CD4-positive, alpha-beta T cell treated with Interleukin-15 for 1 hour (primary cell): Measurements from ENCODE around the gene ASTL.
"Not testable (repeated sequence)": the region's sequence is repeated elsewhere in the genome, so short reads cannot be mapped to it uniquely, and the experiment has no call there.

Experiments
- DNase-seq: peaks from one replicate; pipeline ENCODE4 v3.0.0-alpha.2; 2020

The ASTL gene

DNA sequence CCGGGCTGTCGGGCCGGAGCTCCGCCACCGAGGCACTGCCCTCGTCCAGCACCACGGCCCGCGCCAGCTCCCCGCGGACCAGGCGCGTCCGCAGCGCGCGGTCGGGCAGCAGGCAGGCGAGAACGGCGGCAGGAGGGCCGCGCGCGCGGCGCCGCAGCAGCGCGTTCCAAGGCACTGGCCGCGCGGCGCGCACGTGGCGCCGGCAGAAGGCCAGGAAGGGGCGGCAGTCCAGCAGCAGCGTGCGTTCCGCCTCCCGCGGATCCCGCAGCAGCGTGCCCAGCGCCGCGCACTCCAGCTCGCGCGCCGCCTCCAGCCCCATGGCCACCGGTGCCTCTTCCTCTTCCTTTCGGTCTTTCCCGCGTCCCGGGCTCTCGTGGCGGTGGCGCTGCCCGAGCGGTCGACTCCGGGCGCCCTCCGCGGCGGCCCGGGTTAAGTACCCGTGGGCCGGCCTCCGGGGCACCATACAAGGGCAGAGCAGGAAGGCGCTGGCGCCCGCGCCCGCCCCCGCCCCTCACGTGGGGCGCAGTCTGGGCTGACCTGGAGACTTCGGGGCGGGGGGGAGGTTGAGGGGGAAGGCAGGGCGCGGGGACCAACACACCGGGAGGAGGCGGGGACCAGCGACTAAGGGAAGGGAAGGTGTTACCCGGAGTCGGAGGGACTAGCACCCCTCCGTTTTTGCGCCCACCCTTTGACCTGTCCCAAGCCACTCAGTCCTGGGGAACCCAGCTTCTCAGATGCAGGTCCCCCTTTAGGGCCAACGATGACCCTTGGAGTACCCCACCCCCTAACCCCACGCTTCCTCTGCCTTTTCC, 6.9 kb upstream of the ASTL start, which contains the start of gene DUSP2:
Gene DUSP2 (minus strand): TSS at position 405 of the 812 bp plus-strand sequence. CDS start 86 bp downstream, at position 319.
- peak; percentile 97 for DNase-seq

DNA sequence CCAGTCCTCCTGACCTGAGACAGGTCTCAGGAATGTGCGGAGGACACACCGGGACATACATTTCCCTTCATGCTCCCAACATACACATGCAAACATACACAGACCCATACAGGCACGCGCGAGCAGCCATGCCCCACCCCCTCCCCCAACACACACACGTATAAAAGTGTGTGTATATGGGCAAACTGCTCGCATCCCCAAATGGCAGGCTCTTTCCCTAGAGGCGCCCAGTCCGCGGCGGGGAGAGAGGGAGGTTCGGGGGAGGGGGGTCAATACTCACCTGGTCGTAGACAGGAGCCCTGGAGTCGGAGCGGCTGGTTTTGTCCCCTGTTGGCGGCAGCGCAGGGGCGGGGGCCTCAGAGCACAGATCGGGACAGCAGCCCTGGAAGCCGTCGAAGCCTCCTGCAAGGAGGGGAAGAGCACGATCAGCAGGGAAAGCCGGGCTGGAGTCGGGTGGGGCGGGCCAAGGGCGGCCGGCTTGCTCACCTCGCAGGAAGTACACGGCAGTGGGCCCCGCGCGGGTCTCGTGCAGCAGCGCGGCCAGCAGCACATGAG, 6.3 kb upstream of the ASTL start:
- peak; percentile 44 for DNase-seq

DNA sequence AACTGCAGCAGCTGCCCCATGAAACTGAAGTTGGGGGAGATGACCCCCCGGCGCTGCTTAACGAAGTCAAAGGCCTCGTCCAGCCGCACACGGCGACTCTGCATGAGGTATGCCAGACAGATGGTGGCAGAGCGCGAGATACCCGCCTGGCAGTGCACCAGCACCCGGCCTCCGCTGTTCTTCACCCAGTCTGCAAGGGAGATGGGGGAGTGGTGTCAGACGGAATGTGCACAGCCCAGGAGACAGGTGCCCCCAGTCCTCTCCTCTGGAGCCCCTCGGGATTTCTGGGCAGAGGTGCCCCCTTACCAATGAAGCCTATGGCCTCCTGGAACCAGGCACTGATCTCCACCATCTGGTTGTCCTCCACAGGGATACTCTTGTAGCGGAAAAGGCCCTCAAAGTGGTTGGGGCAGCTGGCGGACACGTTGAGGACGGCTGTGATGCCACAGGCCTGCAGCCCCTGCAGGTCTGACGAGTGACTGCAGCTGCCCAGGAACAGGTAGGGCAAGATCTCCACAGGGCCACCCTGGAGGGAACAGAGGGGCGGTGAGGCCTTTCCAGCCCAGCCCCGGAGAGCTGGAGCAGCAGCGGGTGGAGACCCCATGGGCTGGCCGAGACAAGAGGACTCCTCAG, 5.7 kb upstream of the ASTL start:
- DNase-seq = peak; percentile 36

DNA sequence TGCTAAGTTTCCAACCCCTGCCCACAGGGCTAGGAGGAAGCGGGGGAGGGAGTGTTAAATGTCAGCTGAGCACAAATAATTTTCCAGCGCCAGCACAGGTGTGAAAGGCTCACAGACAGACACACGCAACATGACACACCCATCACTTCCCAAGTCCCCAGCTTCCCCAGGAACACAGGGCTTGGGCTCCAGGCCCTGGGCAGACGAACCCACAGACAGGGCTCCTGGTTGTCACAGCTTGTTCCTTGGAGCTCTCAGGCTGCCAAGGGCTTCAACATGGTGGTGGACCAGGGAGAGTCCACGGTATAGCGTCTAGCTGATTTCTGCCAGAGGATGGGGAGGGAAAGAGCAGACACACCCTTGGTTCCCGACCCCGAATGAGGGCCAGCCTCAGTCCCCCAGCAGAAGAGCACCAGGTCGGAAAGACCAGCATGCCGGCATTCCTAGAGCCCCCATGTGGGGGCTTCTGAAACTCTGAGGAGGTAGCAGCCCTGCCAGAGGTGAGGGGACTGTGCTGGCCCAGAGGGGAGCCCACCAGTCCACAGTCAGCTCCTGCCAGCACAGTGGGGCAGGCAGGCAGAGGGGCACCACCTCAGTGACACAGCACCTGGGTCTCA, 5.0 kb upstream of the ASTL start:
- DNase-seq = peak; percentile 24

DNA sequence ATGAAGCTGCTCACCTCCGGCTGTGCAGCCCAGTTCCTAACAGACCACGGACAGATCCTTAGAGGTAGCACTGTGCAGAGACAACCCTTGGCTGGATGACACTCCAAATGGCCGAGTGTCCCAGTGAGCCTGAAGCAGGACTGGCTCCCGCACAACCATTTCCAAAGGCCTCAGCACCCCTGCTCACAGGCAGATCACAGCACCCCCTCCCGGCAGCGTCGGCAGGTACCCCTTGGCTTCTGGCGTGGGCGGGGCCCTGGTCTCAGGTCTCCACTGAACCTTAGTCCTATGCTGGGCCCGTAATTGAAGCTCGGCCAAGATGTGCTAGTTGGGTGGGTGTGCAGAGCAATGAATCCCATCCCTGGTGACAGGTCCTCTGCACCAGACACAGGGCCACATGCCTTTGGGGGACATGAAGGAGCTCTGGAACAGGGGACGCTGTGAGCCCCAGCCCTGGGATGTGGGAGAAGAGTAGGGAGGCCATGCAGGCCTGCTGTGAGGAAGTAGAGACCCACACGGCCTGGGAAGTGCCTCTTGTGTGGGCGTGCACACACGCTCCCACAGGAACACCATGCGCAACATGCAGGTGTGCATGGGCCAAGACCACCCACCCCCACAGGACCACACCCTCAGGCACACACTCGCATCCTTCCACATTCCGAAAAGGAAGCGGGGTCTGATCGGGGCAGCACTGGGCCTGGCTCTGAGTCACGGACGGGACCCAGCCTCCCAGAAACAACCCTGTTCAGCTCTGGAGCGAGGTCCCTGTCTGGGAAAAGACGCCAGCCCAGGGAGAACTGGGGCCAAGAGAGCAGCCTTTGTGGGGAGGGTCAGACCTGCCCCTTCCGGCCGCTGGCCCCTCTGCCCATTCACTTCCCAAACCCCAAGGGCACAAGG, 4.2 kb upstream of the ASTL start:
- peak; percentile 80 for DNase-seq

DNA sequence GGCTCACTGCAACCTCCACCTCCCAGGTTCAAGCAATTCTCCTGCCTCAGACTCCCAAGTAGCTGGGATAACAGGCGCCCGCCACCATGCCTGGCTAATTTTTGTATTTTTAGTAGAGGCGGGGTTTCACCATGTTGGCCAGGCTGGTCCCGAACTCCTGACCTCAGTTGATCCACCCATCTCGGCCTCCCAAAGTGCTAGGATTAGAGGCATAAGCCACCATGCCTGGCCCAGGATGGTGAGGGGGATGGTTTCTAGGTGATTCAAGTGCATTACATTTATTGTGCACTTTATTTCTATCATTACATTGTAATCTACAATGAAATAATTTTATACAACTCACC, 3.3 kb upstream of the ASTL start:
- not testable (repeated sequence) for DNase-seq

DNA sequence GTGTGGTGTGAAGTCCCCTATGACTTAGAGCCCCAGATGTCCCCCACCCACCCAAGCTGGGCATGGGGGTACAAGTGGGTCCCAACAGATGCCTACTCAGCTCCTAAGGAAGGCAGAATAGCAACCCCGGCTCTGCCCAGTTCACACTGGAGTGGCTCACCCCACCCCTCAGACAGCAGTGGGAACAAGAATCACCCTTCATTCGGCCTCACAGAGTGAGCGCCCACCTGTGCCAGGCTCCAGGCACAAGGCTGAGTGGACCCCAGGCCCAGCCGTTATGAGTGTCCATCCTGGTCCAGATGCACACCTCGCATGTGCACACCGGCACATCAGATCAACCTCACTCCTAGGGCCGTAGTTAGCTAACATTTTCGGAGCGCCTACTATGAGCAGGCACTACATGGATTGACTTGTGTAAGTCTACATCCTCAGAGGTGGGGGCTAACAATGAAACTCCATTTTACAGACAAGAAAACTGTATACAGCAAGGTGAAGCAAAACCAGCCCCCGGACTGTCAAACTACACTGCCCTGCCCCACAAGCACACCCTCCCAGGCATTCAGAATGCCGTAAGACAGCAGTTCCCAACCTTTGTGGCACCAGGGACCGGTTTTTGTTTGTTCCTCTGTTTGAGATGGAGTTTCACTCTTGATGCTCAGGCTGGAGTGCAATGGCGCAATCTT, 2.8 kb upstream of the ASTL start:
- peak; percentile 30 for DNase-seq

DNA sequence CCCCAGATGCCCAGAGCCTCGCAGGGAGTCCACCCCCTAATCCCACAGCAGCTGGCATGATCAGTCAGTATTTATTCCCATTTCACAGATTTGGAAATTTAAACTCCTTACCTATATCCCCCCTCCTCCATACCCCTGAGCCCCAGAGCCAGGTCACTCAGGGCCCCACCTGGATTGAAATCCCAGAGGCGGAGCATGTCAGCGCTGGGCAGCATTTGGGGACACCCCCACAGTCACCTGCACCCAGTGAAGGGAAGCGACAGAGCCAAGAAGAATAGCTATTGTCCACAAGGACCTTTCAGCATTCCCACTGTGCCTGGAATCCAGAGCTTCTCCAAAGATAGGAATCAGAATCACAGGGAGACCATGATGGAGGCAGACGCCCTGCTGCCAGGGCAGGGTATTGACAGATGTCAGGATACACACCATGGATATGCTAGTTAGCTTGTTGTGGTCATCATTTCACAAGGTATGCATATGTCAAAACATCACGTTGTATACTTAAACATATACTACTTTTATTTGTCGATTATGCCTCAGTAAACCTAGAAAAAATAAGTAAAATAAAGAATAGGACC, 968 bp upstream of the ASTL start:
- DNase-seq = no peak

DNA sequence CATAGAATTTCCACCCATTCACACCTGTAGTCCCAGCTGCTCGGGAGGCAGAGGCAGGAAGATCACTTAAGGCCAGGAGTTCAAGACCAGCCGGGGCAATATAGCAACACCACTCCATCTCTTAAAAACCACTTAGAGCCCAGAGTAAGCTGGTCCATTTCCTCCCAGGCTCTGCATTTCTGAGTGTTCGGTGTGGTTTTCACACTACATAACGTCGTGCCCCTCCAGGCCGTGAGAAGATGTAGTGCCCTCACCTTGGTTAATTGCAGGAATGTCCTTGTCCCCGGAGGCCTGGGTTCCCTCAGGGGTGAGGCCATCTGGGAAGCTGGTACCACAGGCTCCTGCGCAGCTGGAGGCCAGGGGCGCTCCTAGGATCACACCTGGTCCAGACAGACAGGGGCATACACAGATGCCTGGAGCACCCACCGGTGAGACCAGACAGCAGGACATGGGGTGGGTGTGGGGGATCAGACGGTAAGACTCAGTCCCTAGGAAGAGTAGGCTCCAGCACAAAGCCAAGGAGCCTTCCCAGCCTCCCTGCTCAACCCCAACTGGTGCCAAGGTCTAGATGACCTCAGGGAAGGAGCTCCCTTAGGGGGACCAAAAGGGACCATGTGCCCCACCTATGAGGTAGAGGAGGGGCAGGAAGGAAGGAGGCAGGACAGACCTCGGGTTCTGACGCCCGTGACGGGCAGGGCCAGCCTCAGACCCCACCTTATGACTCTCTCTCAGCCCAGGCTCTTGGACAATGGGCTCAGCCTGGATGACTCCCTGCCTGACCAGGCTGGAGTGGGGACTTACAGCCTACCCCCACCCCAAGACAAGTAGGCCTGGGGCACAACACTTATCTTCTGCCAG, 752 bp downstream of the ASTL start:
- no peak for DNase-seq

DNA sequence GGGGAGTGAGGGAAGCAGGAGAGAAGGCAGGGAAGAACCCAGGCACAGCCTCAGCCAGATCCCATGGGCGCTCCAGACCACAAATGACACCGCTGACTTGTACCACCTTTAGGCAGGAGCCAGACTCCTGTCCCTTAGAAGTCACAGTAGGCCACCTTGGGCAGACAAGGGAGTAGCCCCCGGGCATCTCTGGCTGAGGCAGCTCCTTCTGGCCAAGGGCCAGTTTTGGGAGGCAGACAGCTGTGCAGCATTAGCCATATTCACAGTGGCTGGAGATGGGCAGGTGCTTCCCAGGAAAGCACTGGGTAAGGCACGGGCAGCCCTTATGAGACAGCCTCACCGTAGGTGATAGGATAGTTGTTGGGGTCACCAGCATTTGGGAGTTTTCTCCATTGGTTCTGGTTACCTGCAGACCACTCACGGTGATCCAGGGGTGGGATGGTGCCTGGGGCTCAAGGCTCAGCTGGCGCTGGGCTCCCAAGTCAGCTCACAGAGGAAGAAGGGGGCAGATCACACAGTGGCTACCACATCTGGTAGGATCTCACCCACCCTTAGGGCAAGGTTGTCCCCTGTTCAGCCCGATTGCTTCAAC, 2.1 kb downstream of the ASTL start:
- no peak for DNase-seq

DNA sequence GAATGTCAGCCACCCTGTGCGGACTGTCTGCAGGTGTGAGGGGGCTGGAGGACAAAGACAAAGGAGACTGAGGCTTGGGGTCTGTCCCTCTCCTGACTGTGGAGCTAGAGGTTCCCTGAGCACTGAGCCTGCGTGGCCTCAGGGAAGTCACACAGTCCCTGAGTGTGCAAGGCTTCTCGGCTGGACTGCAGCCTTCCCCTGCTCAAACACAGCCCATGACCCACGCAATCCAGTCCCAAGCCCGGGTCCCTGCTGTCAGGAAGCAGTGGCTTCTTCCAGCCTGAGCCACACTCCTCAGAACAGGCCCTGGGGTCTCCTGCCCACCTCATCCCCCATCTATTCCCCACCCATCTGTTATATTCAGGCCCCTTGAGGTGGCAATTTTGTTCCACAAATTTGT, 2.7 kb downstream of the ASTL start:
- no peak for DNase-seq

DNA sequence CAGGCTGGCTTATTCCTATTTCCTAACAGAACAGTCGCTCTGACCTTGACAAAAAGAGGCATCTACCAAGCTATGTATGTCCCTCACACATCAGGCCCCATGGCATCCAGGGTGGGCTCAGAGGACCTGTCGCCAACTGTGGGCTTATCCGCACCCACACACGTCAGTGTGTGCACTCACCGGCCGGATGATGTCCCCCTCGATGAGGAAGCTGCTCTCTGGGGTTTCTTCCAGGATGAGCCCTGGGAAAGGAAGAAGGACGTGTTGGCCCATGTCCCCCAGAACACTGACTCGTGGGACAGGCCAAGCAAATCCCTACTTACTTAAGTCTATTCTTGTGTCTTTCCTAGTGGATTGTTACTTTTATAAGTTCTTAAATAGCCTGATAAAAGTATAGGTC, 3.1 kb downstream of the ASTL start:
- no peak for DNase-seq

DNA sequence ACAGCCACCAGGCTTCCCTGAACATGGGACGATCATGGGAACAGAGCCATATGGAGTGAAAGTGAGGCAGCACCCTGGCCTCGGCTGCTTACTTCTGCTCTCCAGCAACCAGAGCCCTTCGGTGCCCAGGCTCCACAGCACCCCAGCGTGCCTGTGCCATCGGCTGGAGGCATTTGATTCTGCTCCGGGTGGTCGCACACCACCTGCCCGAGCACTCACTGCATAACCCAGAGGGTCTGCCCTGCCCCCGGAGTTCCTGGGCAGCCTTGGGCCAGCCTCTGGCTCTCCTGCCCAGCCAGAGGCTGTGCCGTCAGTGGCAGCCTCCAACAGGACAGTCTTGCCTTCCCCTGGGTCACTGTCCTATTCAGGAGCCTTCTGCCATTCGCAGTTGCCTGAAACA, 3.9 kb downstream of the ASTL start:
- no peak for DNase-seq

DNA sequence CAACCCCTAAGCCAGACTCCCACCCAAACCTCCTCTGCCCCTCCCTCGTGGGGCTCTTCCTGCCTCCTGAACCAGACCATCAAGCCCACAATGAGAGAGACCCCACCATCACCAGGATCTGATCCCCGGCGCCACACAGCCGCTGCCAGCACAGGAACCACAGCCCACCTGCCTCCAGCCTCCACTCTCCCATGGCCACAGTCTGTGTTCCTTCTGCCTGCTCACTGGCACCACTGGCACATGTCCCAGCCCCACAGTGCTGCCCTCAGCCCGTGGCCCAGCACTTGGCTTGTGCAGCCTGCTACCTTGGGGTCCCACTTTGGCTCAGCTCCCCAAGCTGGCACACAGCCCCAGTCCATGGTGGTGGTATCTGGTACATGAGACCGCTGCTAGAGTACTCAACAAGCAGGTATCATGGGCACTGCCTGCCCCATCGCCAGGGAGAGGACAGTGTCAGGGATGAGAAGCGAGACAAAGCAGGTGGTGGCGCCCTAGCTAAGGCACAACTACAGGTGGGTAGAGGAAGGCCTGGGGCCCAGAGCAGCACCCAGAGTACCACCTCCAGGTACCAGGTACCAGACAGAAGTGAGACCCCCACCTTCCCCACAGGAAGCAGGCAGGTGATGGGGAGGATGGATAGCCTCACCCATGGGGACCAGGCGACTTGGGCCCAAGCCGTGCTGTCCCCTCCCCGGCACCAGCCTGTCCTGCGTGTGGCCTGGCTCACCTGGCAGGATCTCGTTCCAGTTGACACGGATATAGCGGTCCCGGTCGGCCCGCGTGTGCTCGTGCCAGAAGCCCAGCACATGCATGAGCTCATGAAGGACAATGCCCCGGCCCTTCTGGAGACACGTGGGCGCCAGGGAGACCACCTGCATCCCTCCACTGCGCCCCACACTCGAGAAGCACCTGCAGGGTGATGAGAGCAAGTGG, 6.2 kb downstream of the ASTL start:
- no peak for DNase-seq

DNA sequence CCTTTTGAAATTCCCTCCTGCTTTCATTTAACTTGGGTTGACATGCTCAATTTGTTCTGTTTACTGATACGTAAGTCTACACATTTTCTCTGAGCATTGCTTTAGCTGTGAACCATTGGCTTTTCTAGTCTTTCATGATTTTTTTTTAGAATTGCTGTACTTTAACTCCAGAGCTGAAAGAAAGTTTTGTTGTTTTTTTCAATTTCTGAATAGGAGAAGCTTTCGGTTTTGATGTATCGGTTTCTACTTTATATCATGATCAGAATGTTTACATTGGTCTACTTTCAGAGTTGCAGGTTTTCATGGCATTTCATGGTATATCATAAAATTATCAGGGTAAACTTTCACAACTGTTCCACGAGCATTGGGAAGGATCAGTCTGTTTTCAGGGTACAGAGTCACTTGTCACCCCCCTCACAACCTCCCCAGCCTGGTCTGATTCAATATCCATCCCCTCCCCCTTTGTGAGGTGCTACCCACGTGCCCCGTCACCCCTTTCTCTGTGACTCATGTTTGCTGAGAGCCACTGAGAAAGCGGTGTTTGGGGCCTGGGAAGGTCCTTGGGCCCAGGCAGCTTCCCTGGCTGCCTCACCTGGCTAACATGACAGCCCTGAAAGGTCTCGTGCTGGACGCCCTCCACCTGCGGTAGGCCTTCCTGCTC, 7.0 kb downstream of the ASTL start:
- no peak for DNase-seq

DNA sequence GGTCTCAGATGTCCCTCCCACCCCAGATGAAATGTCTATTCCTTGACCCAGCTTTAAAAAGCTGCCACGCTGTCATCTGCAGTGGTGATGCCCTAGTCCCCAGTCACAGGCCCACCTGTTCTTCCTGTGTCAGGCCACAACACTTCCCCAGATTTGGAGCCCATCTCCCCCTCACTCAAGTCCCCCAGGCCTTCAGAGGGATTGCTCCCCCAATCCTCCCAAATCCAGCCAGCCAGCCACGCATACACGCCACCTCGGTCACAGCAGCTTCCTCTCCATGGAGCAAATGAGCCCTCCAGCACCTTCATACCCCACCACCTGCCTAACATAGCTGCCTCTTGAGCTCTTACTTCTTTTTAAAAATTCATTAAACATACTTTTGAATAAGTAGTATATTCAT, 7.8 kb downstream of the ASTL start:
- DNase-seq = no peak

DNA sequence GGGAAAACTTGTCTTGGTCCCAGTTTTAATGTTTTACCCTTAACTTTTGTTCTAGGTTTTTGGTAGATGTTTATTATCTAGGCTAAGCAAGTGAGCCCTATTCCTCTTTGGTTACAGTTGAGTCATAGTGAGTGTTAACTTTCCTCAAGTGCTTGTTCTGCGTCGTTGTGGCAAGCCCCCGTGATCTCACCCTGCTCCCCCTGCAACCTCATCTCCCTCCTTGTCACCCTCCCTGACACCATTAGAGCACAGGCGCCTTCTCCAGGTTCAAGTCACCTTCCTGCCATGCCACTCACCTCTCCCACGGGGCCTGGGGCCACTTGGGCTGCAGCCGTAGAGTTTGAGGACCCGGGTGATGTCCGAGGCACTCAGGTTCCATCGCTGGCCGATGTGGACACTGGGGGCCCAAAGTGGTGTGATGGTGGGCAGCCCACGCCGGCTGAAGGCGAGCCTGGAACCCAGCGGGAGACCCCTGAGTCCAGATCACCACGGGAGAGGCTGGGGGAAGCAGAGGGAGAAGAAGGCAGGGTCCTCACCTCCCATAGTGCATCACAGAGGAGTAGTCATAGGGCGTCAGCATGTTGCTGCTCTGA, 8.7 kb downstream of the ASTL start:
- DNase-seq = no peak

DNA sequence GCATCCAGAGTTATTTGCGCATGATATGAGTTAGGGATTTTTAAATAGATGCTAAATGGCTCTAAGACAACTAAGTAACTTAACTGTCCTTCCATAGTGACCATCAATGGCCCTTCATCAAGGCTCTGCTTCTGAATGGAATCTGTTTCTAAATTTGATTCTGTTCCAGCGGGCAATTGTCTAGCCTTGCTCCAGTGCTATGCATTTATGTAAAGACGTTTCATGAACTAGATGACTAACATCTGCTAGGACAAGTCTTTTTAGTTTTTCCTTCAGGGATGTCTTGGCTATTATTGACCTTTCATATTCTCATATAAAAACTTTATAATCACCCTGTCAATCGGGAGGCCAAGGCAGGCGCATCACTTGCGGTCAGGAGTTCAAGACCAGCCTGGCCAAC, 9.8 kb downstream of the ASTL start:
- no peak for DNase-seq
